Calu3 (cell line): ENCODE results near the gene SNX25. TPM values are rescaled to one million over a fixed set of nuclear protein-coding genes. Genes with fewer than 3 reads are reported as not detected.

ENCODE experiments used
- BruUV-seq: library from RNA; stranded (reverse); fragments of 400-500 nt; replicated peaks from 2 replicates; lab custom pipeline; 2021; lab: Mats Ljungman, UMichigan
- CTCF ChIA-PET: fragments of 300-600 bp; sonication (Branson Sonifier 250); formaldehyde crosslinking; loops from one replicate; lab custom pipeline; 2022; ENCODE audit warnings: antibody characterized with exemption; lab: Charles Lee
- DNase-seq: peaks from one replicate; pipeline ENCODE4 v3.0.0; 2022
- H3K27ac Mint-ChIP-seq: one replicate; pipeline ENCODE4 v1.8.0; 2022; ENCODE audit warnings: mixed read lengths; ENCODE audit not compliant: unreplicated experiment
- H3K27me3 Mint-ChIP-seq: one replicate; pipeline ENCODE4 v1.8.0; 2022; ENCODE audit warnings: mixed read lengths; ENCODE audit not compliant: unreplicated experiment
- H3K36me3 Mint-ChIP-seq: one replicate; pipeline ENCODE4 v1.8.0; 2022; ENCODE audit warnings: mild to moderate bottlenecking, moderate library complexity, mixed read lengths; ENCODE audit not compliant: insufficient read depth, unreplicated experiment
- H3K4me1 Mint-ChIP-seq: one replicate; pipeline ENCODE4 v1.8.0; 2022; ENCODE audit warnings: mild to moderate bottlenecking, low read depth, mixed read lengths; ENCODE audit not compliant: unreplicated experiment
- H3K4me3 Mint-ChIP-seq: one replicate; pipeline ENCODE4 v1.8.0; 2022; ENCODE audit warnings: mild to moderate bottlenecking, low read depth, moderate library complexity, mixed read lengths; ENCODE audit not compliant: unreplicated experiment
- H3K9me3 Mint-ChIP-seq: one replicate; pipeline ENCODE4 v1.8.0; 2022; ENCODE audit warnings: low read depth, mixed read lengths; ENCODE audit not compliant: unreplicated experiment
- CTCF ChIP-seq: fragments of 200-600 bp; IDR thresholded peaks from one replicate; pipeline ENCODE4 v1.8.0; 2022; ENCODE audit warnings: antibody characterized with exemption; ENCODE audit not compliant: unreplicated experiment
- intact Hi-C: fragments of 100-400 bp; cut with micrococcal nuclease; formaldehyde crosslinking; loops from one replicate; pipeline ENCODE4 v1.10.0; 2022; ENCODE audit not compliant: unreplicated experiment
- total RNA-seq: library from RNA; stranded (reverse); gene quantifications from 2 replicates; pipeline ENCODE4 v1.2.3, GENCODE V29; 2022

SNX25 gene
- total RNA-seq, 1 experiment from 2014 or later: 16.1 TPM

- Mint-ChIP-seq H3K4me3 (no peak overlapping the region), H3K27ac (no peak overlapping the region), H3K4me1 (peaks cover 3% of the 10 kb centered on the region), H3K27me3 (no peaks in the 10 kb centered on the region), H3K9me3 (no peaks in the 10 kb centered on the region), H3K36me3 (peaks cover 18% of the 10 kb centered on the region)
- DNase-seq: no peak
- CTCF ChIA-PET: no interaction called here
- TF ChIP-seq CTCF: no peak
- intact Hi-C loops: no loop called here
- BruUV-seq: no TSS peak
These were observed 19.6 kb upstream of the SNX25 start for GRCh38 chr4:185189606-185190305.

GRCh38 chr4:185190306-185190856, 19.0 kb upstream of the SNX25 start:
- no peak for TF ChIP-seq CTCF
- Mint-ChIP-seq H3K27ac (no peak overlapping the region), H3K9me3 (no peaks in the 10 kb centered on the region), H3K4me1 (peaks cover 9% of the 10 kb centered on the region), H3K36me3 (peaks cover 21% of the 10 kb centered on the region), H3K27me3 (no peaks in the 10 kb centered on the region), H3K4me3 (no peak overlapping the region)
- TSS peak; percentile 43 for BruUV-seq
- no peak for DNase-seq
- CTCF ChIA-PET: no interaction called here
- intact Hi-C loops: no loop called here

- H3K9me3 Mint-ChIP-seq: no peaks in the 10 kb centered on the region
- H3K4me3 Mint-ChIP-seq: no peak overlapping the region
- no TSS peak for BruUV-seq
- no peaks in the 10 kb centered on the region for H3K27me3 Mint-ChIP-seq
- H3K4me1 Mint-ChIP-seq: peaks cover 12% of the 10 kb centered on the region
- H3K36me3 Mint-ChIP-seq: peaks cover 23% of the 10 kb centered on the region
- TF ChIP-seq CTCF: no peak
- no peak overlapping the region for H3K27ac Mint-ChIP-seq
- intact Hi-C loops: no loop called here
- DNase-seq: no peak
- CTCF ChIA-PET: interaction anchor here (0.6 kb wide), 1 partner anchor 97 kb away, joined by 4 read pairs; no protein-coding TSS in a partner anchor
These were observed 17.3 kb upstream of the SNX25 start for GRCh38 chr4:185192059-185192458.

- H3K9me3 Mint-ChIP-seq: no peaks in the 10 kb centered on the region
- peak overlapping the region; percentile 32 for H3K4me3 Mint-ChIP-seq
- BruUV-seq: no TSS peak
- peaks cover 12% of the 10 kb centered on the region for H3K4me1 Mint-ChIP-seq
- no peaks in the 10 kb centered on the region for H3K27me3 Mint-ChIP-seq
- H3K36me3 Mint-ChIP-seq: peaks cover 25% of the 10 kb centered on the region
- no peak for TF ChIP-seq CTCF
- H3K27ac Mint-ChIP-seq: peak overlapping the region; percentile 24
- CTCF ChIA-PET: no interaction called here
- intact Hi-C loops: no loop called here
- no peak for DNase-seq
These were observed 14.2 kb upstream of the SNX25 start for GRCh38 chr4:185194924-185195888.
